H1 (cell line): ENCODE results near the gene RPP25L. TPM values are rescaled to one million over a fixed set of nuclear protein-coding genes. Genes with fewer than 3 reads are reported as not detected.
A peak's percentile ranks its signal among the peaks of the same experiment; 100 is the strongest.

Source experiments
- CTCF ChIA-PET: fragments of 300-600 bp; sonication (Branson Sonifier 250); formaldehyde crosslinking; loops from one replicate; lab custom pipeline; 2021; ENCODE audit not compliant: partially characterized antibody; lab: Charles Lee
- POLR2A ChIA-PET: fragments of 300-600 bp; sonication (Branson Sonifier 250); formaldehyde crosslinking; loops from one replicate; lab custom pipeline; 2021; ENCODE audit warnings: inconsistent platforms; ENCODE audit not compliant: partially characterized antibody; lab: Charles Lee
- DNase-seq, 2 experiments: peaks; one replicate each; pipeline versions ENCODE4 v3.0.0 to v3.0.0-alpha.2; 2010 to 2022; ENCODE audit warnings: low spot score in 2 of 2, low read depth in 1 of 2, mixed read lengths in 1 of 2
- FAIRE-seq: peaks from 2 replicates; lab custom pipeline; 2011; peaks lifted over from hg19 to GRCh38; lab: Jason Lieb, UNC
- H2AFZ ChIP-seq: 2 replicates; pipeline ENCODE4 v1.8.1; 2012; ENCODE audit warnings: low read length, inconsistent platforms
- H2AK5ac ChIP-seq: 2 replicates; pipeline ENCODE4 v1.6.1; 2013; ENCODE audit warnings: low read depth, low read length
- H2BK120ac ChIP-seq: replicated peaks from 2 replicates; pipeline ENCODE3; 2013; ENCODE audit warnings: low read depth, low read length, inconsistent platforms
- H2BK12ac ChIP-seq: 2 replicates; pipeline ENCODE4 v1.6.1; 2013; ENCODE audit warnings: low read depth, low read length
- H2BK15ac ChIP-seq: 2 replicates; pipeline ENCODE4 v1.6.1; 2013; ENCODE audit warnings: low read length
- H2BK20ac ChIP-seq: 2 replicates; pipeline ENCODE4 v1.6.1; 2013; ENCODE audit warnings: low read length
- H2BK5ac ChIP-seq: 2 replicates; pipeline ENCODE4 v1.6.1; 2013; ENCODE audit warnings: low read depth, low read length
- H3K14ac ChIP-seq: 2 replicates; pipeline ENCODE4 v1.6.1; 2013; ENCODE audit warnings: inconsistent platforms; ENCODE audit not compliant: insufficient read length
- H3K18ac ChIP-seq: 2 replicates; pipeline ENCODE4 v1.6.1; 2013; ENCODE audit warnings: low read length; ENCODE audit errors: extremely low read depth
- H3K23ac ChIP-seq: 2 replicates; pipeline ENCODE4 v1.6.1; 2013; ENCODE audit warnings: inconsistent platforms; ENCODE audit not compliant: insufficient read length
- H3K23me2 ChIP-seq: 2 replicates; pipeline ENCODE4 v1.6.1; 2013; ENCODE audit warnings: low read depth, low read length
- H3K27ac ChIP-seq: 2 replicates; pipeline ENCODE4 v1.6.1; 2011; ENCODE audit warnings: low read depth, low read length, inconsistent platforms
- H3K27me3 ChIP-seq, 4 experiments: replicated peaks in 1 of 4; 1 replicate in 1 of 4; 2 replicates in 3 of 4; pipeline versions ENCODE4 v1.6.1 to v1.8.1; 2011 to 2013; ENCODE audit warnings: low read length in 3 of 4, mild to moderate bottlenecking in 3 of 4, inconsistent platforms in 2 of 4, mixed read lengths in 2 of 4, moderate library complexity in 1 of 4; ENCODE audit not compliant: control insufficient read depth in 3 of 4, insufficient read depth in 3 of 4; ENCODE audit errors: extremely low read depth in 1 of 4
- H3K36me3 ChIP-seq, 4 experiments: 2 replicates each; pipeline versions ENCODE4 v1.6.1 to v1.8.1; 2011 to 2013; ENCODE audit warnings: mild to moderate bottlenecking in 4 of 4, low read length in 3 of 4, moderate library complexity in 2 of 4, control low read depth in 1 of 4, inconsistent platforms in 1 of 4; ENCODE audit not compliant: insufficient read depth in 4 of 4, control insufficient read depth in 2 of 4
- H3K4ac ChIP-seq: replicated peaks from 2 replicates; pipeline ENCODE3; 2013; ENCODE audit warnings: low read length, low read depth, mixed read lengths, inconsistent platforms; ENCODE audit not compliant: insufficient read length
- H3K4me1 ChIP-seq, 4 experiments: replicated peaks in 1 of 4; 1 replicate in 1 of 4; 2 replicates in 3 of 4; pipeline versions ENCODE4 v1.6.1 to v1.8.1; 2011 to 2013; ENCODE audit warnings: low read length in 3 of 4, inconsistent platforms in 2 of 4, mixed read lengths in 1 of 4; ENCODE audit not compliant: insufficient read depth in 4 of 4, control insufficient read depth in 3 of 4
- H3K4me2 ChIP-seq, 2 experiments: 2 replicates each; pipeline versions ENCODE4 v1.6.1 to v1.8.1; 2011 to 2013; ENCODE audit warnings: low read depth in 2 of 2, low read length in 2 of 2, control low read depth in 1 of 2, inconsistent platforms in 1 of 2, mild to moderate bottlenecking in 1 of 2; ENCODE audit not compliant: insufficient read depth in 1 of 2
- H3K4me3 ChIP-seq, 4 experiments: fragments of 200-600, 300-600 bp in 1 of 4; sonication (generic), shearing (Covaris generic), sonication (Bioruptor Twin) in 1 of 4; 2 replicates each; pipeline versions ENCODE4 v1.5.1 to v1.8.1; 2011 to 2016; ENCODE audit warnings: low read length in 4 of 4, low read depth in 3 of 4, control low read depth in 2 of 4, inconsistent platforms in 2 of 4, mild to moderate bottlenecking in 2 of 4, mixed read lengths in 1 of 4, moderate library complexity in 1 of 4; ENCODE audit not compliant: insufficient read depth in 2 of 4; ENCODE audit errors: extremely low read depth in 1 of 4
- H3K56ac ChIP-seq: replicated peaks from 2 replicates; pipeline ENCODE3; 2013; ENCODE audit warnings: low read depth, mild to moderate bottlenecking, mixed read lengths, low read length, inconsistent platforms; ENCODE audit not compliant: insufficient read length
- H3K79me1 ChIP-seq: 2 replicates; pipeline ENCODE4 v1.6.1; 2013; ENCODE audit warnings: low read depth, low read length, control low read depth
- H3K79me2 ChIP-seq, 2 experiments: 2 replicates each; pipeline versions ENCODE4 v1.6.1 to v1.8.1; 2012 to 2013; ENCODE audit warnings: low read length in 2 of 2, mild to moderate bottlenecking in 2 of 2, inconsistent platforms in 1 of 2; ENCODE audit not compliant: insufficient read depth in 2 of 2, control insufficient read depth in 1 of 2
- H3K9ac ChIP-seq, 4 experiments: replicated peaks in 1 of 4; 1 replicate in 1 of 4; 2 replicates in 3 of 4; pipeline versions ENCODE4 v1.6.1 to v1.8.1; 2011 to 2013; ENCODE audit warnings: low read depth in 3 of 4, low read length in 3 of 4, control low read depth in 2 of 4, mild to moderate bottlenecking in 2 of 4, moderate library complexity in 2 of 4, inconsistent platforms in 1 of 4; ENCODE audit errors: extremely low read depth in 1 of 4
- H3K9me3 ChIP-seq, 2 experiments: 2 replicates each; pipeline versions ENCODE4 v1.6.1 to v1.8.1; 2012 to 2013; ENCODE audit warnings: mild to moderate bottlenecking in 2 of 2, moderate library complexity in 2 of 2, control low read depth in 1 of 2, inconsistent platforms in 1 of 2, low read depth in 1 of 2, low read length in 1 of 2, mixed read lengths in 1 of 2; ENCODE audit not compliant: insufficient read depth in 2 of 2
- H4K20me1 ChIP-seq, 2 experiments: replicated peaks in 1 of 2; 2 replicates each; pipeline versions ENCODE3 to v1.8.1; 2011 to 2013; ENCODE audit warnings: inconsistent platforms in 2 of 2, low read length in 2 of 2, mild to moderate bottlenecking in 1 of 2; ENCODE audit not compliant: insufficient read depth in 2 of 2, control insufficient read depth in 1 of 2
- H4K5ac ChIP-seq: 2 replicates; pipeline ENCODE4 v1.6.1; 2013; ENCODE audit warnings: low read length, low read depth, mixed read lengths, inconsistent platforms; ENCODE audit not compliant: insufficient read length
- H4K8ac ChIP-seq: 2 replicates; pipeline ENCODE4 v1.8.0; 2013; ENCODE audit warnings: mild to moderate bottlenecking, moderate library complexity, low read length, inconsistent platforms; ENCODE audit not compliant: insufficient read depth; ENCODE audit errors: extremely low read depth
- H4K91ac ChIP-seq: replicated peaks from 2 replicates; pipeline ENCODE3; 2013; ENCODE audit warnings: low read length, mixed read lengths, inconsistent platforms; ENCODE audit not compliant: insufficient read length
- ASH2L ChIP-seq: fragments of 200-600, 300-600 bp; sonication (generic); IDR thresholded peaks from one replicate; pipeline ENCODE4 v1.7.1; 2017; ENCODE audit warnings: low read length
- BCL11A ChIP-seq, 2 experiments: IDR thresholded peaks; one replicate each; pipeline ENCODE4 v1.6.1; 2011; ENCODE audit warnings: low read depth in 2 of 2, low read length in 2 of 2, mild to moderate bottlenecking in 2 of 2
- CHD2 ChIP-seq: IDR thresholded peaks from 2 replicates; pipeline ENCODE4 v1.6.1; 2012; ENCODE audit warnings: low read length, improper control_type of control experiment
- E2F6 ChIP-seq: IDR thresholded peaks from 2 replicates; pipeline ENCODE4 v1.6.1; 2012; ENCODE audit warnings: inconsistent platforms
- EGR1 ChIP-seq: IDR thresholded peaks from 2 replicates; pipeline ENCODE4 v1.6.1; 2011; ENCODE audit warnings: low read depth, low read length, borderline replicate concordance
- EP300 ChIP-seq, 2 experiments: IDR thresholded peaks; 1 replicate in 1 of 2; 2 replicates in 1 of 2; pipeline ENCODE4 v1.6.1; 2011 to 2012; ENCODE audit warnings: low read depth in 2 of 2, low read length in 2 of 2, mild to moderate bottlenecking in 2 of 2, borderline replicate concordance in 1 of 2, inconsistent platforms in 1 of 2, moderate library complexity in 1 of 2
- HDAC6 ChIP-seq: IDR thresholded peaks from one replicate; pipeline ENCODE4 v1.7.1; 2012; ENCODE audit warnings: low read depth, mild to moderate bottlenecking, inconsistent platforms, low read length, moderate library complexity
- RNF2 ChIP-seq: fragments of 200-900, 300-1000 bp; sonication (generic); IDR thresholded peaks from 2 replicates; pipeline ENCODE4 v1.7.1; 2016; ENCODE audit warnings: borderline replicate concordance, low read depth, mild to moderate bottlenecking, antibody characterized with exemption, low read length; ENCODE audit not compliant: poor library complexity, severe bottlenecking; ENCODE audit errors: missing control alignments
- SIRT6 ChIP-seq: IDR thresholded peaks from one replicate; pipeline ENCODE4 v1.7.1; 2012; ENCODE audit warnings: low read length, inconsistent platforms
- SIX5 ChIP-seq: IDR thresholded peaks from 2 replicates; pipeline ENCODE4 v1.6.1; 2011; ENCODE audit warnings: mild to moderate bottlenecking, low read depth, low read length
- WGBS, 2 experiments: shearing (Covaris generic) in 1 of 2; methylation state at CpG; one replicate each; pipeline versions ENCODE4 v1.1.6 to v1.1.7; 2013 to 2015; ENCODE audit warnings: low lambda C conversion rate in 2 of 2, mixed read lengths in 2 of 2, inconsistent platforms in 1 of 2, low coverage in 1 of 2, missing lambda C conversion rate in 1 of 2; ENCODE audit not compliant: insufficient replicate concordance in 2 of 2, insufficient coverage in 1 of 2, insufficient read length in 1 of 2; ENCODE audit errors: extremely low coverage in 1 of 2, missing lambda C conversion rate in 1 of 2; 5-methylcytosine and 5-hydroxymethylcytosine counted together
- polyA plus RNA-seq, 7 experiments: library from polyadenylated mRNA; depleted of rRNA in 3 of 7; stranded (reverse) in 5 of 7; unstranded in 2 of 7; fragments of >200 nt in 5 of 7; fragments of 200-250 nt in 2 of 7; gene quantifications; 1 replicate in 5 of 7; 2 replicates in 1 of 7; 4 replicates in 1 of 7; pipeline versions ENCODE4 v1.2.1 to v1.2.3, GENCODE V29; 2011 to 2013; ENCODE audit warnings: missing spikeins in 2 of 7, mixed read lengths in 2 of 7
- total RNA-seq: library from RNA; stranded (reverse); fragmentation: NEBNext Ultra II Directional; extraction: Animal tissue kit (Norgen Biotek cat#: 25700); gene quantifications from 2 replicates; pipeline ENCODE4 v1.2.1, GENCODE V29; 2021

The RPP25L gene
- total and polyA plus RNA-seq, 2 of the 8 experiments (the other 6 are each of a cell fraction or from before 2014, with no cell fraction given): 21.6 to 75.0 TPM

GRCh38 chr9:34627716-34628655, 16.1 kb upstream of the RPP25L start:
- ChIA-PET CTCF (interaction anchor here (1.1 to 18.5 kb wide), 3 partner anchors 10 to 197 kb away, joined by 3 to 401 read pairs (median 3); partner anchors contain the start of genes RPP25L and SIGMAR1), POLR2A (interaction anchor here (0.6 to 11.3 kb wide), 6 partner anchors 10 to 50 kb away, joined by 3 to 127 read pairs (median 3); partner anchors contain the start of genes GALT, IL11RA and RPP25L)
- no peak for FAIRE-seq
- Histone ChIP-seq H4K5ac (no peak overlapping the region), H2AK5ac (no peak overlapping the region), H3K23me2 (peaks cover 9% of the 10 kb centered on the region), H3K79me1 (no peaks in the 10 kb centered on the region), H2AFZ (0 out of 2 replicates have a peak overlapping the region, but pooled peaks have one; percentile 20), H3K56ac (no peak overlapping the region), H3K79me2 (no peaks in the 10 kb centered on the region), H3K4me1 (peaks cover 0 to 16% (median 6%) of the 10 kb centered on the region in 4 experiments; a peak in 6 of 7 replicates), H2BK5ac (no peak overlapping the region), H3K4ac (no peak overlapping the region), H3K27me3 (peaks cover 62 to 84% (median 82%) of the 10 kb centered on the region in 4 experiments), H3K27ac (no peak overlapping the region), H3K4me3 (peak overlapping the region; percentile 9 to 59 (median 40)), H3K18ac (no peak overlapping the region), H2BK15ac (no peak overlapping the region), H2BK20ac (no peak overlapping the region), H4K91ac (no peak overlapping the region), H3K36me3 (no peaks in the 10 kb centered on the region; a peak in 1 of 8 replicates), H3K23ac (no peak overlapping the region), H2BK12ac (no peak overlapping the region), H3K4me2 (peak overlapping the region; percentile 62 to 87), H3K9ac (no peak overlapping the region), H3K14ac (no peak overlapping the region), H4K8ac (no peak overlapping the region), H2BK120ac (no peak overlapping the region), H3K9me3 (no peaks in the 10 kb centered on the region), H4K20me1 (peaks cover 0 to 5% of the 10 kb centered on the region in 2 experiments)
- WGBS, 2 experiments: 55% methylated on average over 18 of the region's 20 CpGs; no CpG with 5 or more reads in 1 of the 2 experiments
- no peak for DNase-seq
- no peak for TF ChIP-seq CHD2
- no peak for TF ChIP-seq SIX5
- no peak for TF ChIP-seq EGR1
- no peak for TF ChIP-seq RNF2
- TF ChIP-seq ASH2L: no peak
- TF ChIP-seq EP300 (IDR thresholded peaks at IDR 0.05; ENCODE audit: borderline replicate concordance in 1 of 2, low read depth in 2 of 2, low read length in 2 of 2): no peak
- no peak for TF ChIP-seq E2F6
- no peak for TF ChIP-seq HDAC6
- no peak for TF ChIP-seq BCL11A (IDR thresholded peaks at IDR 0.05; ENCODE audit: low read depth in 2 of 2, low read length in 2 of 2)
- TF ChIP-seq SIRT6: no peak
